ENCODE data around the gene TMEM269.

The TMEM269 gene

GRCh38 chr1:42848823-42849537 is 64.2 kb downstream of the TMEM269 start:
- no peaks in the 10 kb centered on the region; the same call in 1 of the 2 replicates for H3K36me3 ChIP-seq (ENCODE audit: low read length)
- no peaks in the 10 kb centered on the region for H3K9me3 ChIP-seq (ENCODE audit: insufficient read depth, low read length)
- no peak for TF ChIP-seq EZH2phosphoT487 (conservative IDR thresholded peaks at IDR 0.05; ENCODE audit: low read length)
- TF ChIP-seq, protein P1, sequence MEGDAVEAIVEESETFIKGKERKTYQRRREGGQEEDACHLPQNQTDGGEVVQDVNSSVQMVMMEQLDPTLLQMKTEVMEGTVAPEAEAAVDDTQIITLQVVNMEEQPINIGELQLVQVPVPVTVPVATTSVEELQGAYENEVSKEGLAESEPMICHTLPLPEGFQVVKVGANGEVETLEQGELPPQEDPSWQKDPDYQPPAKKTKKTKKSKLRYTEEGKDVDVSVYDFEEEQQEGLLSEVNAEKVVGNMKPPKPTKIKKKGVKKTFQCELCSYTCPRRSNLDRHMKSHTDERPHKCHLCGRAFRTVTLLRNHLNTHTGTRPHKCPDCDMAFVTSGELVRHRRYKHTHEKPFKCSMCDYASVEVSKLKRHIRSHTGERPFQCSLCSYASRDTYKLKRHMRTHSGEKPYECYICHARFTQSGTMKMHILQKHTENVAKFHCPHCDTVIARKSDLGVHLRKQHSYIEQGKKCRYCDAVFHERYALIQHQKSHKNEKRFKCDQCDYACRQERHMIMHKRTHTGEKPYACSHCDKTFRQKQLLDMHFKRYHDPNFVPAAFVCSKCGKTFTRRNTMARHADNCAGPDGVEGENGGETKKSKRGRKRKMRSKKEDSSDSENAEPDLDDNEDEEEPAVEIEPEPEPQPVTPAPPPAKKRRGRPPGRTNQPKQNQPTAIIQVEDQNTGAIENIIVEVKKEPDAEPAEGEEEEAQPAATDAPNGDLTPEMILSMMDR (IDR thresholded peaks at IDR 0.05; ENCODE audit: insufficient read depth, low read length, poor library complexity, severe bottlenecking), result no peak
- H3K4me2 ChIP-seq (ENCODE audit: low read depth, low read length, poor library complexity, severe bottlenecking), result peak overlapping the region; percentile 75
- H3F3A ChIP-seq (ENCODE audit: insufficient read depth), result no peaks in the 10 kb centered on the region
- no peak overlapping the region for H3K9ac ChIP-seq (ENCODE audit: low read length)
- no peaks in the 10 kb centered on the region for H3K27me3 ChIP-seq (ENCODE audit: low read length)
- H3K9me2 ChIP-seq (replicated peaks; ENCODE audit: insufficient read depth, low read length), result no peaks in the 10 kb centered on the region
- no peak overlapping the region for H3K4me3 ChIP-seq (ENCODE audit: insufficient read depth, low read length, poor library complexity, severe bottlenecking)
- no peak overlapping the region for H2AFZ ChIP-seq (ENCODE audit: low read depth, low read length, severe bottlenecking)
- no peak overlapping the region for H3K27ac ChIP-seq (ENCODE audit: low read depth, low read length)
- H4K20me1 ChIP-seq (ENCODE audit: low read depth, low read length), result no peaks in the 10 kb centered on the region
- H3K79me2 ChIP-seq (ENCODE audit: insufficient read depth, low read length), result peaks cover 20% of the 10 kb centered on the region

DNA sequence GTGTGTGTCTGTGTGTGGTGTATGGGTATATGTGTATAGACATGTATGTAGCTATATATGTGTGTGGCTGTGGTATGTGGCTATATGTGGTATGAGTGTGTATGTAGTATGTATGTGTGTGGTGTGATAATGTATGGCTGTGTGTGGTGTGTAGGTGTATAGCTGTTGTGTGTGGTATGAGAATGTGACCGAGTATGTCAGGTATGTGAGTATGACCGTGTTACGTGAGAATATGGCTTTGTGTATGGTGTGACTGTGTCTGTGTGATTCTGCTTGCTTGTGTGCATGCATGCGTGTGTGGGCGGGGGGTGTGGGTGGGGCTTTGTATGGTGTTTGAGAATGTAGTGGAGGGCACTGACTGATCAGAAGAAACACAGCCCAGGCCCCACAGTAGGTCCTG is 65.2 kb downstream of the TMEM269 start:
- H3K9ac ChIP-seq (ENCODE audit: low read length), result no peak overlapping the region
- no peak overlapping the region for H3K27ac ChIP-seq (ENCODE audit: low read depth, low read length)
- no peak overlapping the region for H3K4me2 ChIP-seq (ENCODE audit: low read depth, low read length, poor library complexity, severe bottlenecking)
- peaks cover 20% of the 10 kb centered on the region for H3K79me2 ChIP-seq (ENCODE audit: insufficient read depth, low read length)
- no peaks in the 10 kb centered on the region for H4K20me1 ChIP-seq (ENCODE audit: low read depth, low read length)
- no peaks in the 10 kb centered on the region for H3K9me3 ChIP-seq (ENCODE audit: insufficient read depth, low read length)
- H3K27me3 ChIP-seq (ENCODE audit: low read length), result no peaks in the 10 kb centered on the region
- no peak for TF ChIP-seq EZH2phosphoT487 (conservative IDR thresholded peaks at IDR 0.05; ENCODE audit: low read length)
- TF ChIP-seq, protein P1 (IDR thresholded peaks at IDR 0.05; ENCODE audit: insufficient read depth, low read length, poor library complexity, severe bottlenecking), result no peak
- H3K36me3 ChIP-seq (ENCODE audit: low read length), result no peaks in the 10 kb centered on the region; the same call in 1 of the 2 replicates
- H3K9me2 ChIP-seq (replicated peaks; ENCODE audit: insufficient read depth, low read length), result no peaks in the 10 kb centered on the region
- no peak overlapping the region for H2AFZ ChIP-seq (ENCODE audit: low read depth, low read length, severe bottlenecking)
- H3F3A ChIP-seq (ENCODE audit: insufficient read depth), result no peaks in the 10 kb centered on the region
- H3K4me3 ChIP-seq (ENCODE audit: insufficient read depth, low read length, poor library complexity, severe bottlenecking), result no peak overlapping the region
